DND-41 (cell line): ENCODE measurements around the gene OR8A1.

Experiments
- ATAC-seq: fragments of 200-7000 bp; cut with Tn5 transposase; 3 replicates; pipeline ENCODE4 v1.9.1; 2021; ENCODE audit warnings: low read depth; ENCODE audit not compliant: insufficient read depth
- DNase-seq: peaks from one replicate; pipeline ENCODE4 v3.0.0-alpha.2; 2020
- H2AFZ ChIP-seq: 2 replicates; pipeline ENCODE4 v1.6.0; 2012; ENCODE audit warnings: low read depth, low read length
- H3K27ac ChIP-seq: 2 replicates; pipeline ENCODE4 v1.5.1; 2012; ENCODE audit warnings: low read length, inconsistent platforms
- H3K27me3 ChIP-seq: fragments of 200-600 bp; sonication (generic); 2 replicates; pipeline ENCODE4 v1.6.0; 2012; ENCODE audit warnings: low read length, mild to moderate bottlenecking, inconsistent platforms; ENCODE audit not compliant: insufficient read depth, poor library complexity
- H3K36me3 ChIP-seq: 2 replicates; pipeline ENCODE4 v1.5.1; 2012; ENCODE audit warnings: low read length, inconsistent platforms; ENCODE audit not compliant: insufficient read depth
- H3K4me1 ChIP-seq: 2 replicates; pipeline ENCODE4 v1.5.1; 2012; ENCODE audit warnings: mild to moderate bottlenecking, low read length; ENCODE audit not compliant: insufficient read depth
- H3K4me2 ChIP-seq: 2 replicates; pipeline ENCODE4 v1.6.0; 2012; ENCODE audit warnings: mild to moderate bottlenecking, moderate library complexity, low read length, inconsistent platforms; ENCODE audit not compliant: insufficient read depth
- H3K4me3 ChIP-seq, 2 experiments: fragments of 200-600 bp in 1 of 2; shearing (Covaris generic) in 1 of 2; 2 replicates each; pipeline ENCODE4 v1.5.1; 2012 to 2016; ENCODE audit warnings: inconsistent platforms in 2 of 2, low read length in 2 of 2, mild to moderate bottlenecking in 2 of 2, low read depth in 1 of 2, moderate library complexity in 1 of 2
- H3K79me2 ChIP-seq: 2 replicates; pipeline ENCODE4 v1.6.0; 2012; ENCODE audit warnings: low read length, inconsistent platforms; ENCODE audit not compliant: insufficient read depth
- H3K9ac ChIP-seq: 2 replicates; pipeline ENCODE4 v1.6.0; 2012; ENCODE audit warnings: low read depth, mild to moderate bottlenecking, inconsistent platforms, low read length, moderate library complexity
- H3K9me3 ChIP-seq: 2 replicates; pipeline ENCODE4 v1.5.1; 2012; ENCODE audit warnings: low read length, moderate library complexity, mild to moderate bottlenecking, inconsistent platforms; ENCODE audit not compliant: insufficient read depth, severe bottlenecking
- H4K20me1 ChIP-seq: 2 replicates; pipeline ENCODE4 v1.6.0; 2012; ENCODE audit warnings: low read length; ENCODE audit not compliant: insufficient read depth
- EZH2 ChIP-seq: IDR thresholded peaks from 3 replicates; pipeline ENCODE4 v1.6.1; 2012; ENCODE audit warnings: borderline replicate concordance, low read depth, mild to moderate bottlenecking, moderate library complexity, low read length, inconsistent platforms; ENCODE audit not compliant: severe bottlenecking
- TF ChIP-seq, protein P1 (sequence below): IDR thresholded peaks from 2 replicates; pipeline ENCODE4 v1.5.1; 2012; ENCODE audit warnings: borderline replicate concordance, low read length, moderate library complexity, mild to moderate bottlenecking; ENCODE audit not compliant: poor library complexity, severe bottlenecking; ENCODE audit errors: extremely low read depth

Gene OR8A1

GRCh38 chr11:124551987-124552386 lies 17.8 kb upstream of the OR8A1 start:
- H3K79me2 ChIP-seq, result no peaks in the 10 kb centered on the region
- no peak for DNase-seq
- H3K9ac ChIP-seq, result no peak overlapping the region
- H3K27ac ChIP-seq, result no peak overlapping the region
- no peaks in the 10 kb centered on the region for H4K20me1 ChIP-seq
- no peak overlapping the region for H2AFZ ChIP-seq
- no peaks in the 10 kb centered on the region for H3K9me3 ChIP-seq
- no peaks in the 10 kb centered on the region for H3K4me1 ChIP-seq
- H3K4me3 ChIP-seq, result no peak overlapping the region
- H3K27me3 ChIP-seq, result no peaks in the 10 kb centered on the region
- ATAC-seq, result no peak
- H3K4me2 ChIP-seq, result no peak overlapping the region
- TF ChIP-seq, protein P1, sequence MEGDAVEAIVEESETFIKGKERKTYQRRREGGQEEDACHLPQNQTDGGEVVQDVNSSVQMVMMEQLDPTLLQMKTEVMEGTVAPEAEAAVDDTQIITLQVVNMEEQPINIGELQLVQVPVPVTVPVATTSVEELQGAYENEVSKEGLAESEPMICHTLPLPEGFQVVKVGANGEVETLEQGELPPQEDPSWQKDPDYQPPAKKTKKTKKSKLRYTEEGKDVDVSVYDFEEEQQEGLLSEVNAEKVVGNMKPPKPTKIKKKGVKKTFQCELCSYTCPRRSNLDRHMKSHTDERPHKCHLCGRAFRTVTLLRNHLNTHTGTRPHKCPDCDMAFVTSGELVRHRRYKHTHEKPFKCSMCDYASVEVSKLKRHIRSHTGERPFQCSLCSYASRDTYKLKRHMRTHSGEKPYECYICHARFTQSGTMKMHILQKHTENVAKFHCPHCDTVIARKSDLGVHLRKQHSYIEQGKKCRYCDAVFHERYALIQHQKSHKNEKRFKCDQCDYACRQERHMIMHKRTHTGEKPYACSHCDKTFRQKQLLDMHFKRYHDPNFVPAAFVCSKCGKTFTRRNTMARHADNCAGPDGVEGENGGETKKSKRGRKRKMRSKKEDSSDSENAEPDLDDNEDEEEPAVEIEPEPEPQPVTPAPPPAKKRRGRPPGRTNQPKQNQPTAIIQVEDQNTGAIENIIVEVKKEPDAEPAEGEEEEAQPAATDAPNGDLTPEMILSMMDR, result no peak
- TF ChIP-seq EZH2, result no peak
- no peaks in the 10 kb centered on the region for H3K36me3 ChIP-seq

DNA sequence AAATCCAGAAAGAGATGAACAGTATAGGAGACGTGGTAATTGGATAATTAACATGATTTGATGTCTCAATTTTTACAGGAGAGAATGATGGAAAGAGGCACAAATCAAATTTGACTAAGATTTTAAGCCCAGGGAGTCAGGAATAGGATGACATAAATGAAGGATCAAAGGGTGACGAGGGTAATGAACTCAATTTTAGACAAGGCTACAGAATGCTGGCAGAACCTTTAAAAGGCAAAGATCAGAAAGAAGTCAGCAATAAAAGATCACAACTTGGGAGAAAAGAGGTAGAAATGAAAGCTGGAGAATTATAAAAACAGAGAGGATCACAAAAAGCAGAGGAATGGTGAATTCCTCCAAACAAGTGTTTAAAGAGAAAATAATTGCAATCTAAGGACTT lies 13.0 kb upstream of the OR8A1 start:
- Histone ChIP-seq H3K9ac (no peak overlapping the region), H3K4me3 (no peak overlapping the region), H4K20me1 (no peaks in the 10 kb centered on the region), H3K36me3 (no peaks in the 10 kb centered on the region), H2AFZ (no peak overlapping the region), H3K79me2 (no peaks in the 10 kb centered on the region), H3K9me3 (no peaks in the 10 kb centered on the region), H3K4me1 (no peaks in the 10 kb centered on the region), H3K27me3 (no peaks in the 10 kb centered on the region), H3K4me2 (no peak overlapping the region), H3K27ac (no peak overlapping the region)
- ATAC-seq, result no peak
- no peak for DNase-seq
- no peak for TF ChIP-seq EZH2
- TF ChIP-seq, protein P1, result no peak

DNA sequence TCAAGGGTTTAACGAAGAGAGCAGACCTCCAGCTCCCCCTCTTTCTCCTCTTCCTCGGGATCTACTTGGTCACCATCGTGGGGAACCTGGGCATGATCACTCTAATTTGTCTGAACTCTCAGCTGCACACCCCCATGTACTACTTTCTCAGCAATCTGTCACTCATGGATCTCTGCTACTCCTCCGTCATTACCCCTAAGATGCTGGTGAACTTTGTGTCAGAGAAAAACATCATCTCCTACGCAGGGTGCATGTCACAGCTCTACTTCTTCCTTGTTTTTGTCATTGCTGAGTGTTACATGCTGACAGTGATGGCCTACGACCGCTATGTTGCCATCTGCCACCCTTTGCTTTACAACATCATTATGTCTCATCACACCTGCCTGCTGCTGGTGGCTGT lies 363 bp downstream of the OR8A1 start:
- H3K4me1 ChIP-seq, result no peaks in the 10 kb centered on the region
- H2AFZ ChIP-seq, result no peak overlapping the region
- no peak for TF ChIP-seq EZH2
- TF ChIP-seq, protein P1, result no peak
- ATAC-seq (no peak), DNase-seq (no peak)
- no peak overlapping the region for H3K4me2 ChIP-seq
- H3K27ac ChIP-seq, result no peak overlapping the region
- no peaks in the 10 kb centered on the region for H4K20me1 ChIP-seq
- no peaks in the 10 kb centered on the region for H3K79me2 ChIP-seq
- no peak overlapping the region for H3K4me3 ChIP-seq
- no peaks in the 10 kb centered on the region for H3K9me3 ChIP-seq
- no peak overlapping the region for H3K9ac ChIP-seq
- H3K36me3 ChIP-seq, result no peaks in the 10 kb centered on the region
- H3K27me3 ChIP-seq, result peaks cover 14% of the 10 kb centered on the region
